Measurements from ENCODE around the gene MEIS2. TPM values are rescaled to one million over a fixed set of nuclear protein-coding genes. Genes with fewer than 3 reads are reported as not detected.

Gene MEIS2
- total RNA-seq, 2 experiments from 2014 or later, result not detected

GRCh38 chr15:36936613-36937012 lies 163.7 kb downstream of the MEIS2 start:
- ChIA-PET CTCF (no interaction called here), POLR2A (no interaction called here)
- no peaks in the 10 kb centered on the region for H3K4me1 Mint-ChIP-seq
- H3K27ac Mint-ChIP-seq, result no peak overlapping the region
- no peaks in the 10 kb centered on the region for H3K36me3 Mint-ChIP-seq (ENCODE audit: low read depth)
- H3K4me3 Mint-ChIP-seq, result no peak overlapping the region
- H3K27me3 Mint-ChIP-seq, result no peaks in the 10 kb centered on the region
- DNase-seq, result no peak
- peaks cover 6% of the 10 kb centered on the region for H3K9me3 Mint-ChIP-seq

GRCh38 chr15:36933255-36933990 lies 166.9 kb downstream of the MEIS2 start:
- DNase-seq, result no peak
- no peak overlapping the region for H3K27ac Mint-ChIP-seq
- H3K27me3 Mint-ChIP-seq, result no peaks in the 10 kb centered on the region
- POLR2A ChIA-PET, result no interaction called here
- no peaks in the 10 kb centered on the region for H3K36me3 Mint-ChIP-seq (ENCODE audit: low read depth)
- H3K4me3 Mint-ChIP-seq, result no peak overlapping the region
- CTCF ChIA-PET, result no interaction called here
- H3K9me3 Mint-ChIP-seq, result no peaks in the 10 kb centered on the region
- no peaks in the 10 kb centered on the region for H3K4me1 Mint-ChIP-seq

- no peak overlapping the region for H3K4me3 Mint-ChIP-seq
Measured at GRCh38 chr15:36932070-36932469, 168.3 kb downstream of the MEIS2 start.

GRCh38 chr15:36931434-36931833 lies 168.9 kb downstream of the MEIS2 start:
- Mint-ChIP-seq H3K4me3 (no peak overlapping the region), H3K27me3 (no peaks in the 10 kb centered on the region), H3K36me3 (ENCODE audit: low read depth) (no peaks in the 10 kb centered on the region), H3K4me1 (no peaks in the 10 kb centered on the region), H3K27ac (no peak overlapping the region), H3K9me3 (peaks cover 3% of the 10 kb centered on the region)
- ChIA-PET POLR2A (no interaction called here), CTCF (no interaction called here)
- DNase-seq, result no peak

More at GRCh38 chr15:36932070-36932469, 168.3 kb downstream of the MEIS2 start:
- H3K36me3 Mint-ChIP-seq (ENCODE audit: low read depth), result no peaks in the 10 kb centered on the region
- POLR2A ChIA-PET, result no interaction called here
- no peaks in the 10 kb centered on the region for H3K4me1 Mint-ChIP-seq
- no peak overlapping the region for H3K27ac Mint-ChIP-seq
- no peaks in the 10 kb centered on the region for H3K27me3 Mint-ChIP-seq
- peaks cover 1% of the 10 kb centered on the region for H3K9me3 Mint-ChIP-seq
- CTCF ChIA-PET, result no interaction called here
- no peak for DNase-seq

- Mint-ChIP-seq H3K27ac (no peak overlapping the region), H3K9me3 (peaks cover 3% of the 10 kb centered on the region), H3K4me3 (no peak overlapping the region), H3K27me3 (no peaks in the 10 kb centered on the region), H3K36me3 (ENCODE audit: low read depth) (no peaks in the 10 kb centered on the region), H3K4me1 (no peaks in the 10 kb centered on the region)
- DNase-seq, result no peak
- ChIA-PET CTCF (no interaction called here), POLR2A (no interaction called here)
Measured at GRCh38 chr15:36926427-36926825, 173.9 kb downstream of the MEIS2 start.

- H3K9me3 Mint-ChIP-seq, result peaks cover 3% of the 10 kb centered on the region
- H3K4me1 Mint-ChIP-seq, result no peaks in the 10 kb centered on the region
- H3K36me3 Mint-ChIP-seq (ENCODE audit: low read depth), result no peaks in the 10 kb centered on the region
- H3K27me3 Mint-ChIP-seq, result no peaks in the 10 kb centered on the region
- H3K4me3 Mint-ChIP-seq, result no peak overlapping the region
- DNase-seq, result no peak
- ChIA-PET CTCF (no interaction called here), POLR2A (no interaction called here)
- no peak overlapping the region for H3K27ac Mint-ChIP-seq
Measured at GRCh38 chr15:36925653-36926426, 174.5 kb downstream of the MEIS2 start.

GRCh38 chr15:36925049-36925448 lies 175.3 kb downstream of the MEIS2 start:
- Mint-ChIP-seq H3K36me3 (ENCODE audit: low read depth) (no peaks in the 10 kb centered on the region), H3K27me3 (no peaks in the 10 kb centered on the region), H3K27ac (no peak overlapping the region), H3K4me3 (no peak overlapping the region), H3K4me1 (no peaks in the 10 kb centered on the region), H3K9me3 (peaks cover 3% of the 10 kb centered on the region)
- DNase-seq, result no peak
- ChIA-PET POLR2A (no interaction called here), CTCF (no interaction called here)

- Mint-ChIP-seq H3K36me3 (ENCODE audit: low read depth) (no peaks in the 10 kb centered on the region), H3K27me3 (no peaks in the 10 kb centered on the region), H3K4me1 (no peaks in the 10 kb centered on the region), H3K4me3 (no peak overlapping the region), H3K9me3 (peaks cover 3% of the 10 kb centered on the region), H3K27ac (no peak overlapping the region)
- DNase-seq, result no peak
- ChIA-PET POLR2A (no interaction called here), CTCF (no interaction called here)
Measured at GRCh38 chr15:36924034-36924433, 176.3 kb downstream of the MEIS2 start.

GRCh38 chr15:36921484-36922091 lies 178.8 kb downstream of the MEIS2 start:
- H3K27me3 Mint-ChIP-seq, result no peaks in the 10 kb centered on the region
- no peak overlapping the region for H3K27ac Mint-ChIP-seq
- H3K4me1 Mint-ChIP-seq, result no peaks in the 10 kb centered on the region
- DNase-seq, result no peak
- ChIA-PET POLR2A (no interaction called here), CTCF (interaction anchor here (0.7 kb wide), 1 partner anchor 243 kb away, joined by 3 read pairs; no protein-coding TSS in a partner anchor)
- H3K36me3 Mint-ChIP-seq (ENCODE audit: low read depth), result no peaks in the 10 kb centered on the region
- H3K9me3 Mint-ChIP-seq, result no peaks in the 10 kb centered on the region
- no peak overlapping the region for H3K4me3 Mint-ChIP-seq

- Mint-ChIP-seq H3K27me3 (no peaks in the 10 kb centered on the region), H3K36me3 (ENCODE audit: low read depth) (no peaks in the 10 kb centered on the region), H3K27ac (no peak overlapping the region), H3K4me1 (no peaks in the 10 kb centered on the region), H3K4me3 (no peak overlapping the region), H3K9me3 (no peaks in the 10 kb centered on the region)
- CTCF ChIA-PET, result no interaction called here
- no peak for DNase-seq
- POLR2A ChIA-PET, result no interaction called here
Measured at GRCh38 chr15:36917411-36918267, 182.7 kb downstream of the MEIS2 start.

GRCh38 chr15:36914960-36915808 lies 185.2 kb downstream of the MEIS2 start:
- Mint-ChIP-seq H3K27ac (no peak overlapping the region), H3K27me3 (no peaks in the 10 kb centered on the region), H3K4me1 (no peaks in the 10 kb centered on the region), H3K36me3 (ENCODE audit: low read depth) (no peaks in the 10 kb centered on the region), H3K4me3 (no peak overlapping the region), H3K9me3 (no peaks in the 10 kb centered on the region)
- CTCF ChIA-PET, result no interaction called here
- no peak for DNase-seq
- POLR2A ChIA-PET, result no interaction called here

- ChIA-PET POLR2A (no interaction called here), CTCF (no interaction called here)
- Mint-ChIP-seq H3K4me1 (no peaks in the 10 kb centered on the region), H3K27me3 (no peaks in the 10 kb centered on the region), H3K9me3 (no peaks in the 10 kb centered on the region), H3K4me3 (no peak overlapping the region), H3K36me3 (ENCODE audit: low read depth) (no peaks in the 10 kb centered on the region), H3K27ac (no peak overlapping the region)
- no peak for DNase-seq
Measured at GRCh38 chr15:36914466-36914865, 185.9 kb downstream of the MEIS2 start.
